ENCODE data around the gene JAZF1.

- TF ChIP-seq RARB (CRISPR knock-in tag; IDR thresholded peaks at IDR 0.05): no peak
- TF ChIP-seq, protein P1, sequence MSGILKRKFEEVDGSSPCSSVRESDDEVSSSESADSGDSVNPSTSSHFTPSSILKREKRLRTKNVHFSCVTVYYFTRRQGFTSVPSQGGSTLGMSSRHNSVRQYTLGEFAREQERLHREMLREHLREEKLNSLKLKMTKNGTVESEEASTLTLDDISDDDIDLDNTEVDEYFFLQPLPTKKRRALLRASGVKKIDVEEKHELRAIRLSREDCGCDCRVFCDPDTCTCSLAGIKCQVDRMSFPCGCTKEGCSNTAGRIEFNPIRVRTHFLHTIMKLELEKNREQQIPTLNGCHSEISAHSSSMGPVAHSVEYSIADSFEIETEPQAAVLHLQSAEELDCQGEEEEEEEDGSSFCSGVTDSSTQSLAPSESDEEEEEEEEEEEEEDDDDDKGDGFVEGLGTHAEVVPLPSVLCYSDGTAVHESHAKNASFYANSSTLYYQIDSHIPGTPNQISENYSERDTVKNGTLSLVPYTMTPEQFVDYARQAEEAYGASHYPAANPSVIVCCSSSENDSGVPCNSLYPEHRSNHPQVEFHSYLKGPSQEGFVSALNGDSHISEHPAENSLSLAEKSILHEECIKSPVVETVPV (CRISPR knock-in tag; IDR thresholded peaks at IDR 0.05): no peak
- TF ChIP-seq, protein P2, sequence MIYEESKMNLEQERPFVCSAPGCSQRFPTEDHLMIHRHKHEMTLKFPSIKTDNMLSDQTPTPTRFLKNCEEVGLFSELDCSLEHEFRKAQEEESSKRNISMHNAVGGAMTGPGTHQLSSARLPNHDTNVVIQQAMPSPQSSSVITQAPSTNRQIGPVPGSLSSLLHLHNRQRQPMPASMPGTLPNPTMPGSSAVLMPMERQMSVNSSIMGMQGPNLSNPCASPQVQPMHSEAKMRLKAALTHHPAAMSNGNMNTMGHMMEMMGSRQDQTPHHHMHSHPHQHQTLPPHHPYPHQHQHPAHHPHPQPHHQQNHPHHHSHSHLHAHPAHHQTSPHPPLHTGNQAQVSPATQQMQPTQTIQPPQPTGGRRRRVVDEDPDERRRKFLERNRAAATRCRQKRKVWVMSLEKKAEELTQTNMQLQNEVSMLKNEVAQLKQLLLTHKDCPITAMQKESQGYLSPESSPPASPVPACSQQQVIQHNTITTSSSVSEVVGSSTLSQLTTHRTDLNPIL (CRISPR knock-in tag; IDR thresholded peaks at IDR 0.05; ENCODE audit: low read depth): no peak
- TF ChIP-seq ZFP3 (CRISPR knock-in tag; IDR thresholded peaks at IDR 0.05): no peak
Observed at GRCh38 chr7:27994639-27995038, 186.0 kb downstream of the JAZF1 start.
